GM18907 (cell line): Measurements from ENCODE around the gene XKR7.

Experiments
- ATAC-seq: cut with Tn5 transposase; IDR thresholded peaks from one replicate; pipeline ENCODE4 v1.9.1; 2021; ENCODE audit warnings: mild to moderate bottlenecking, moderate library complexity; ENCODE audit not compliant: unreplicated experiment

Gene XKR7

DNA sequence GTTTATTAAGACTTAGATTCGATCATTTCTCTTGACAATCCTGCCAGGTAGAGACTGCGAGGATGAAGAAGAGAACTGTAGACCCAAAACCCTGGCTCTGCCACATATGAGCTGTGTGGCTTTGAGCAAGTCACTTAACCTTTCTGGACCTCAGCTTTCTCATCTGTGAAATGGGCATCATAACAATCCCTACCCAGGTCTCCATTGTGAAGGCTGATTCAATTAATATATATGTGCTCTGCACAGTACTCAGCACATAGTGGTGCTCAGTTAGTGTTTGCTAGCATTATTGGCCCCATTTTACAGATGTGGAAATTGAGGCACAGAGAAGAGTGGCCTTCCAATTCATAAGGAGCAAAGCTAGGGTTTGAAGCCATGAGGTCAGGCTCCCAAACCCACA, 7.9 kb downstream of the XKR7 start:
- ATAC-seq, result no peak

DNA sequence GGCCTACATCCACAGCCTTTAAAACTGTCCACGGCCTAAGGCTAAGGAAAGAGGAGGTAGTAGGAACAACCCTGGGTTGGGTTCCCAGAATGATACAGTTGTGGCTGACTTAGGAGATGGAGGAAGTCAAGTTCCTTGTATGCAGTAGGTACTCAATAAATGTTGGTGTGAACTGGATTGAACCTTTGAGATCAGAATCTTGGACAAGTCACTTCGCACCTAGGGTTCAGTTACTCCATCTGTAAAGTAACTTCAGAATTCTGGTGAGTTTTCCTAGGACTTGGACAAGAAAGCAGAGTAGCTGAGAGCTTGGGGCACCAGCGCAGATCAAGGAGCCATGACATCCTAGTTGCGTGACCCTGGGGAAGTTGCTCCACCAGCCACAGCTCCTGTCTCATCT, 9.1 kb downstream of the XKR7 start:
- no peak for ATAC-seq

DNA sequence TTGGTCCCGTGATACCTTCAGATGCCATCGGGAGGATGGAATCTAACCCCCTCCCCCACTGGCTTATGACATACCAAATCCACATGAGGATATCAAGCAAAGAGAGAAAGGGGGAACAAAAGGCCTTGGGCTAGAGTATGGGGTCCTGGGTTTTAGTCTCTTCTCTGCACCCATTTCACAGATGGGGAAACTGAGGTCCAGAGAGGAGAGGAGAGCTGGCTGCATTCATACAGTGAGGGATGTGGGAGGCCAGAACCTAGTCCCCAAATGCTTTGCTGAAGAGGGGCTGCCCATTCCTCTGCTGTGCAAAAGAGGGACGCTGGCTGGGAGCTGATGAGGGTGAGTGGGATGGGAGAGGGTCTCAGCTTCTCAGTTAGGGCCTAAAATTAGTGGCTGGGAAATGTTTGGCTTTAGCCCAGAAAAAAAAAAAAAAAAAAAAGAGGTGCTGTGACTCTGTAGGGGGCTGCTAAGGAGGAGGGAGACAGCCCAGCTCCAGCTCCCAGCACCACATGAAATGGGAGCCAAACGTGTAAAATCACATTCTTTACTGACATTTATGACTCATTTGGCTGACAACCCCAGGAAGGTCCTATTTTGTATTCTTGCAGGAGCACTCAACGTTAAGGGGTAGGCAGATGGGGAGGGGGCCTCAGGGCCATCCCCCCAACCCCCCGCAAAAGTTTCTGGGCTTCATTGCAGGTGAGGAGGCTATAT, 11.9 kb downstream of the XKR7 start:
- ATAC-seq, result no peak

DNA sequence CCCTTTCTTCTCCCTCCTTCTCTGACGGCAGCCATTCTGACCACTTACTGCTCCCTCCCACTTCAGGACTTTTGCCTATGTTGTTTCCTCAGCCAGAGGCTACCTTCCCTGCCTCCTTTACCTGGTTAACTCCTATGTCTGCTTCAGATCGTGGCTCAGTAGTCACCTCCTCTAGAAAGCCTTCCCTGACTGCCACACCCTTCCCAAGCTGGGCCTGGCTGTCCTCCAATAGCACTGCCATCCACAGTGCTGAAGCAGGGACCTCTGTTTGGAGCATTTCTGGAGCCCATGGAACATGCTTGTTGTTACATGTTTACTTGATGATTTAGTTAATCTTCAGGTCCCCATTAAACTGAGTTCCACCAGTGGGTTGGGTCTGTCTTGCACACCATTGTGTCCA, 13.8 kb downstream of the XKR7 start:
- ATAC-seq, result no peak

DNA sequence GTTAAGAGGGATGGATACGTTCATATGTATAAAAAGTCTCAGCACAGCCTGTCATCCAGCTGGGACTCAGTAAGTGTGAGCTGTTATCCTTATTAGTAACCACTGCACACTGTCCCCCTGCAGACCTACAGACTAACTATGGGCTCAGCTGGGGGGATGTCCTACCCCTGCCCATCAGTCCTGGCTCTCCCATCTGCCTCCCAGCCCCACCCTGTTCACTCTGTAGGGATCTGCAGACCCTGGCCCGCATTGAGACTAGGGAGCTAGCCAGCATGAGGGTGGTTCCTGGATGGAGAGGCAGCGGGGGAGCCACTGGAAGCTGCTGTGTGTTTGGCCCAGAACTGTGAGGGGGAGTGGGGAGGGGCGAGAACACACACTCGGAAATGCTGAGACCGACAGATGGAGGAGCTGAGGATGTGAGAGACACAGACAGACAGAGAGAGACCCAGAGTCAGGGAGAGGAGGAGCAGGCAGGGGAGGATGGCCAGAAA, 17.1 kb downstream of the XKR7 start:
- no peak for ATAC-seq

DNA sequence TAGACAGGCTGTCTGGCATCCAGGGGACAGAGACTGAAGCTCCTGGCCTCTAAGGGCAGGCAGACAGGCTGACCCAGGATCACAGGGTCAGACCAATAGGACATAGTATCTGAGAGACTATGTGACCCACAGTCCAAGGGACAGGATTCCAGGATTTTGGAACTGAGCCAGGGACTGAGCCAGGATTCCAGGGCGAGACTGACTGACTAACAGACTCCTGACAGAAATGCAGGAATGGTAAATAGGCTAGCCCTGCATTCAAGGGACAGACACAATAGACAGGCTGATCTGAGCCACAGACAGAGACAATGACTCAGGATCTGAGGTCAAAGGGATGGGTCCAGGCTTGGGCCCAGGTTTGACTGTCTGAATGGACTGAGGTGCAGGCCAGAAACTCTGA, 19.8 kb downstream of the XKR7 start:
- no peak for ATAC-seq

DNA sequence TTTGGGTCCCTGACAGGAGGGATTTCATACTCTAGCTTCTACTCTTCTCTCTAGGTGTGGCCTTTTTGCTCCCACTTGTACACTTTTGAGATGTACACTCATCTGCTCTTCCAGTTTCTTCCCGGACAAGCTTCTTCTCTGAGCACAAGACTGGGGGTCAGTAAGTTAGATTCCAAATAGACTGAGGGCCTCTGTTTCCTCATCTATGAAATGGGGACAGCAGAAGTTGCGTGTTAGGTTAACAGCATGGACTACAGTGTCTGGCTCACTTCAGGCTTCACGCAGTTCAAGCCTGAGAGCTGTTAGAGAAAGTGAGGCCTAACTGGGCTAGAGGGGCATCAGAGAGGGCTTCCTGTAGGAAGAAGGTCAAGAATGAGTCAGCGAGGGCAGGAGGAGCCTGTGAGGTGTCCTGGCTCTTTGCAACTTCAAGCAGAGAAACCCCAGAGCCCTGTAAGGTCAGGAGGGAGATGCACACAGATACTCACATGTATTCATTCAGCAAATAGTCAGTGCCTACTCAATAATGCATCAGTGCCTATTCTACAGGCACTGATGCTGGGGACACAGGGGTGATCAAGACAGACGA, 20.6 kb downstream of the XKR7 start:
- no peak for ATAC-seq

DNA sequence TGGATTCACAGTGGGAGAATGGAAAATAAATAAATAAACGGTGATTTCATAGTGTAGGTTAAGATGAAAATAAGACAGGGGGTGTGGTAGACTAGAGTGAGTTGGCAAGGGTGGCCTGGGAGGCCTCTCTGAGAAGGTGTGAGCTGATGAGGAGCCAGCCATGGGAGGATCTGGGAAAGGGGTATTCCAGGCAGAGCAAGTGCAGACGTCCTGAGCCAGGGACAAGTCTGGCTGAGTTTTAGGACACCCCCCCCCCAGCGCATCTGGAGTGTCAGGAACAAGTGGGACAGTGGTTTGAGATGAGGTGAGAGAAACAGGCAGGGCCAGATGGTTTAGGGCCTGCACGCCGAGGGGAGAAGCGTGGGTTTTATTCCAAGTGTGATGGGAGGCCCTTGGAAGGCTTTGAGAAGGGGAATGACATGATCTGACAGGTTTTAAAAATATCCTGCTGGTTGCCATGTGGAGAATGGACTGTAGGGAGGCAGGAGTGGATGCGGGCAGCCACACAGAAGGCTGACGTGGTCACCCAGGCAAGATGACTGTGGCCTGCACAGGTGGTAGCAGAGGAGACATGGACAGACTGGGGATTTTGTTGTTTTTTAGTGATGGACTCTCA, 21.2 kb downstream of the XKR7 start:
- no peak for ATAC-seq

DNA sequence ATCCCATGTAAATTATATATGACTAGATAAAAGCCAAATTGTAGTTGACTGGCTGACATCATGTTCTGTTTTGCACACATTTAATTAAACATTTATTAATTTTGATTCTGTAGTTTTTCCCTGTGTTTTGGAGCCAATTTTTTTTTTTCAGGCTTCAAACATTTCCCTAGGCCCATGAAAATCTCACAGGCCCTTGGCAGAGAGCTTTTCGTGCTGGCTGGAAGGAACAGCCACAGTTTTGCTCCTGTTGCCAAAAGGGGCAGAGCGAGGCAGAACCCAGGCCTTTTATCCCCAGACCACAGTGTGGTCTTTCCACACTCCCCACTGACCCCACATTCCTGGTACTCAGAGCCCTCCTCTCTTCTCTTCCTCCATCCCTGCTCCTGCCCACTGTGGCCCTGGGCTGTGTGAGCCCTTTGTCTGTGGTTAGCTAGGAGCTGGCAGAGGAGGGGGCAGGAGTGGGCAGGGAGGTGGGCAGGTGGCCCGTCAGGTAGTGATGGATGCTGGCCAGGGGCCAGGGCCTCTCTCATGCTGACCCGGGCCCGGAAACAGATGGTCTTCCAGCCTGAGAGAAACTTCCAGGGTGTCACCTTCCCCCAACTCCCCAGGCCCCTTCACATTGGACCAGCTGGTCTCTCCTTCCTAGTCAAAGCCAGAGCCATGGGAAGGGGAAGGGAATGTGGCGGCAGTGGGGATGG, 22.8 kb downstream of the XKR7 start:
- ATAC-seq, result no peak

DNA sequence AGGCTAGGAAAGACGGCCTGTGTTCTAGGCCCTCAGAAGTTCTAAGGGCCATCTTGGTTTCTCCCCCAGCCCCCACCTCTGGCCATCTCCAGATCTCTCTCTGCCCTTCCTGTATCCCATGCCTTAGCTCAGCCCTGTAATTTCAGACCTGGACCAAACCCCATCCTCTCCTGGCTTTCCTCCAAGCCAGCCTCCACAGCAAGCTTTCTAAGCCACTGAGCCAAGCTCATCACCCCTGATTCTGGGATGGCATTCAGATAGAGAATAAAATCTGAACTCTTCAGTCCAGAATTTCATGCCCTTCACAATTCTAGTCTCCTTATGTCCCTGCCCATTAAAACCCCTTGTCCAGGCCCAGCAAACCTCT, 23.4 kb downstream of the XKR7 start:
- ATAC-seq, result no peak

DNA sequence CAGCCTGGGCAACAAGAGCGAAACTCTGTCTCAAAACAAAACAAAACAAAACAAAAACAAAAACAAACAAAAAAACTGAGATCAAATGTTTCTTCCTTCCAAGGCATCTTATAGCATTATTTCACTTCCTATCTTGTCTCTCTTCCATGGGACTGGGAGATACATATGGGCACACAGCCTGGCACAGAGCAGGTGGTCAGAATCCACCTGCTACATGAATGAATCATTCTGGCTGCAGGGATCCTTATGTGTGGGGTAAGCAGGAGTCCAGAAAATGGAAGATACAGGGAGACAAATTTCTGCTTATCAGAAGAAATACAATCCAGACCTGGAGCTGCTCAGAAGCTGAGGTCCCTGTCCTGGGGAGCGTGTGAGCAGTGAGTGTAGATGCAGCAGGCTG, 24.1 kb downstream of the XKR7 start:
- ATAC-seq, result no peak

DNA sequence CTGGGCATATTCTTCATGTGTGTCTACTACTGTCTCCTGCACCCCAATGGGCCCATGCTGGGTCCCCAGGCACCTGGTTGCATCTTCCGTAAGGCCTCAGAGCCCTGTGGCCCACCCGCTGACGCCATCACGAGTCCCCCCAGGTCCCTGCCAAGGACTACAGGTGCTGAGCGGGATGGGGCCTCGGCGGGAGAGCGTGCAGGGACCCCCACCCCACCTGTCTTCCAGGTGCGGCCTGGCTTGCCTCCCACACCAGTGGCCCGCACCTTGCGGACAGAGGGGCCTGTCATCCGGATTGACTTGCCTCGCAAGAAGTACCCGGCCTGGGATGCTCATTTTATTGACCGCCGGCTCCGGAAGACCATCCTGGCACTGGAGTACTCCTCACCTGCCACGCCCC, 29.0 kb downstream of the XKR7 start:
- ATAC-seq, result no peak

DNA sequence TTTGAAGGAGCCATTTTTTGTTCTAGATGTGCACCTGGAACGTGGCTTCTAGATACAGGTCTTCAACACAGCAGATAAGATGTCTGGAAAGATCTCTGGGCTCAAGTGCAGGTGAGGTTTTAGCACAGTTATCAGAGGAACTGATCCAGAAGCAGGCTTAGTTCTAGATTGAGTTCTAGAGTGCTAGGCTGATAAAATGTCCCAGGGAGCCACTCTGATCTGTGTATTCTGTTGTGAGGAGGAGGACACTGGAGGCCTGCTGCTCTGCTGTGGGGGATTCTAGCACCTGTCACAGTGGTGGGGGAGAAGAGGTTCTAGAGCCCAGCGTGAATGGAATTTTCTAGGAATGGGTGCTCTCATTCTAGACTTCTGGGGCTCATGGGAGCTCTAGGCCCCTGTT, 30.3 kb downstream of the XKR7 start:
- no peak for ATAC-seq

DNA sequence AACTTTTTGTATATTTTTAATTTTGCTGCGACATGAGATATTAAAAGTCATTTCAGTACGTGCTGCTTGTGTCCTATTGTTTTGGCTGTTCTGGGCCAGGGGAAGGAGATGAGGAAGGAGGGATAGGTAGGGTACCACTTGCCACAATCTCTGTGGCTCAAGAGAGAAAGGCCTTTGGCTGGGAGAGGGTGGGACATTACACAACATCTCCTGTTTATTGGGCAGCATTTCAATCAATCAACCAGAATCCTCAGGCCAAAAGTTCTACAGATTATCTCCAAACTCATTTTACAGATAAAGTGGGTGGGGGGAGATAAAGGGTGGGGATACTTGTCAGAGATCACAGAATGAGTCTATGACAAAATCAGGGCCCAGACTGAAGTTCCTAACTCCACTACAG, 35.4 kb downstream of the XKR7 start:
- no peak for ATAC-seq

DNA sequence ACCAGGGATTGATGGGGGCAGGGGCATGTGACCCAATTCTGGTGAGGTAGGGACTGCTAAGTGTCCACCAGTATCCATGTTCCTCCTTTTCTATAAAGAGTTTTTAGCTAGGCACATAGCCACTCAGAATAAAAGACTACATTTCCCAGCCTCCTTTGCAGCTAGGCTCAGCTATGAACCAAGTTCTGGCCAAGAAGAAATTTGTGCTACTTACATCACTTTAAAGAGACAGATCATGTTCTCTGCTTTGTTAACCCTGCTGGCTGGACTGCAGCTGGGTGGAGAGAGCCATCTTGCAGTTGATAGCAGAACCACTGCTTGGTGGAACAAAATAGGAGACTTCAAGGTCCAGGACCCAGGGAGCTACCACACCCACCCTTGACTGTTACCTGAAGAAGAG, 37.0 kb downstream of the XKR7 start:
- ATAC-seq, result no peak

DNA sequence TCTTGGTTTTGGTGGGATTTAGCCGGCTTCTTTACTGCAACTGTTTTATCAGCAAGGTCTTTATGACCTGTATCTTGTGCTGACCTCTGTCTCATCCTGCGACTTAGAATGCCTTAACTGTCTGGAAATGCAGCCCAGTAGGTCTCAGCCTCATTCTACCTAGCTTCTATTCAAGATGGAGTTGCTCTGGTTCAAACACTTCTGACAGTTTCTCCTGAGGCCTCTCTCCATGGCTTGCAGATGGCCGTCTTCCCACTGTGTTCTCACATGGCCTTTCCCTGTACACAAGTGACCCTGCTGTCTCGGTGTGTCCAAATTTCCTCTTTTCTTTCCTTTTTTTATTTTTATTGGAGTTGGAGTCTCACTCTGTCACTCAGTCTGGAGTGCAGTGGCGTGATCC, 38.1 kb downstream of the XKR7 start:
- ATAC-seq, result no peak

DNA sequence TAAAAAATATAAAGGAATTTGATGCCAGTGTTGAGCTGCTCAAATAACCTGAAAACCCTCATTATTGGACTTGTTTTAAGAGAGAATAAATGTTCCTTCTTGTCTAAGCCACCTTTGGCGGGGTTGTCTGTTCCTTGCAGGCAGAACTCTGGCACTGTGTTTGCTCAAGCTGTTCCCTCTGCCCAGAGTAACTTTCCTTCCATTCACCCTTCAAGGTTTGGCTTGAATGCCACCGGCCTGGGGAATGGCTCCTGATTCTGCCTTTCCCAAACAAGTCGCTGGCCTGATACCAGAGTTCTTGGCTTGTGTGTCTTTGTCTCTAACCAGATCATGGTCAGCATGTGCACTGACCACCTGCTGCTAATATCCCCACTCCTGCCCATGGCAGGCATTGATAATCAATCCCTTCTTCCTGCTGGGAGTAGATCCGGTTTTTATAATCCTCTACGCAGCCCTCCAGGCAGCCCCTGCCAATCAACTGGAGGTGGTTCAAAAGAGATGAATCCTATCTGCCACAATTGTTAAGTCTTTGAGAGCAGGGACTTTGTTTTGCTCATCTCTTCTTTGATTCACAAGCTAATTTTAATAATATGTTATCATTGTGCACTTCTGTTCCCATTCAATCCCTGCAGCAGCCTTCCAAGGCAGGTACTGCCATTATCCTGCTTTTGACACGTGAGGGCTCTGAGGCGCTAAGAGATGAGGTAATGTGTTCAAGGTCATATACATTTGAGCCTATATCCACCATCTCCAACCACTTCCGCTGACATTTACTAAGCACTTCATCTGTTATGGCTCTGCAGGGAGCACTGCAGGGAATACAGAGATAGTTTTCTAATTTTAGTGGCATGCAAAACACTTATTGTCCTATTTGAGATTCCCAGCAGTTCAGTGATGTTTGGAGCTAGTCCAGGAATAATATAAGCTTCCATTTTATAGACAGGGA, 39.2 kb downstream of the XKR7 start:
- ATAC-seq, result no peak

DNA sequence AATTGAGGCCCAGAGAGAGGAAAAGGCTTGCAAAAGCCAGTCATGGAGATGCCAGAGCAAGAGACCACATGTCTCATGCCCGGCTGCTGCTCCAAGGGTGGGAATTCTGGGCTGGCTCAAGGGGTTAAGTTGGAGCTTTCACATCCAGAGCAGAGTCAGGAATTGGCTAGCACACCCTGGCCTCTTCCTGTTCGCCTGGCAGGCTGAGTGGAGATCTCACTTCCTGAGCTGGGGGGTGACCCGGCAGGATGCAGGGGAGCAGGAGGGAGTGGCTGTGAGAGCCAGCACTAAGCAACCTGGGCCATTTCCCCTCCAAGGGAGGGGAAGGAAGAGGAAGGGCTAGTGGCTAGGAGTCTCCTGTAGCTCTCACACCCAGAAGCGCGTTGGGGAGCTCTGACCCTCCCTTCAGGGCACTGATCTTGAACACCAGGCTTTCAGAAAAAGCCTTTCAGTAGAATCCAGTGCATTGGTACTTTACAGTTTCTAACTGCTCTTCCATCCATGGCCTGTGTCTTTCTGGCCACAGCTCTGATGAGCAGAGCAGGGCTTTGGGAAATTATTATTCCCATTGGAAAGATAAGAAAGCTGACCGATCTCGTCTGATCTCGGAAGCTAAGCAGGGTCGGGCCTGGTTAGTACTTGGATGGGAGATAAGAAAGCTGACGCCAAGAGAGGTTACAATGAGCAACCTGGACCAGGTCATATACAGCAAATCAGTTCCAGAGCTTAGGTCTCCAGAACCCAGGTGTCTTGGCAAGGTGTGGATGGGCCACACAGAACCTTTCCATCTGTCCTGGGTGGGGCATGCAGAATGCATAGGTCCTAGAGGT, 40.1 kb downstream of the XKR7 start:
- no peak for ATAC-seq

DNA sequence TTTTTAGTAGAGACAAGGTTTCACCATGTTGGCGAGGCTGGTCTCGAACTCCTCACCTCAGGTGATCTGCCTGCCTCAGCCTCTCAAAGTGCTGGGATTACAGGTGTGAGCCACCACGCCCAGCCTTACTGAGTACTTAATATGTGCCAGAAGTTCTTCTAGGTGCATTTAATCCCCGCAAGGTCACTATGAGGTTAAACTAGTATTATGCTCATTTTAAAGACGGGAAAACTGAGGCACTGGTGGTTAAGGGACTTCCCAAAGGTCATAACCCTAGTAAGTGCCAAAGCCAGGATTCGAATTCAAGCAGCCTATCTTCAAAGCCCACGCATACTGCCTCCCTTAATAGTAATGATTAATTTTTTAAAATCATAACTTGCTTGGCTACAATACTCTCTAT, 41.6 kb downstream of the XKR7 start:
- ATAC-seq, result no peak

DNA sequence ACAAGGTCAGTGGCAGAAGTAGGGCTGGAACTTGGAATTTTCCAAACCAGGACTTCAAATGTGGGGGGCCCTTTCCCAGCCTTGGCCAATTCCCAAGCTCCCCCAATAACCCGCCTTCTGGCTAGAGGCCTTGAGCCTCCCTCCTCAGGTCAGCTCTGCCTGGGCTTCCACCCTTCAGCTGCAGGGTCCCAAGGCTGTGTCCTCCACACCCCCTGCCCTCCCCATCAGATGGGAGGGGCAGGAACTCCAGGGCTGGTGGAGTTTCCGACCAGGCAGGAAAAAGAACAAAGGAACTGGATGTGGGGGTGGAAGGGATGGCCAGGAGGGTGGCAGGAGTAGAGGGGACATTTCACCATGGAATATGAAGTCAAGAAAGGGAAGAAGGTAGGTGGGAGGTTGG, 42.1 kb downstream of the XKR7 start, which contains the start of gene CCM2L:
Gene CCM2L (plus strand): TSS at position 338 of the 400 bp plus-strand sequence. CDS start 17 bp downstream, at position 355.
- ATAC-seq, result no peak
